BJ (cell line): ENCODE measurements around the gene HES7. TPM values are rescaled to one million over a fixed set of nuclear protein-coding genes. Genes with fewer than 3 reads are reported as not detected.

Source experiments
- CTCF ChIA-PET: fragments of 350-600 bp; formaldehyde crosslinking; extraction: SDS; loops from one replicate; lab custom pipeline; 2021; ENCODE audit warnings: antibody characterized with exemption, inconsistent platforms; lab: Yijun Ruan, JAX
- POLR2A ChIA-PET: fragments of 300-600 bp; sonication (Branson Sonifier 250); formaldehyde crosslinking; extraction: SDS; loops from one replicate; lab custom pipeline; 2021; ENCODE audit warnings: antibody characterized with exemption; lab: Charles Lee
- DNase-seq: peaks from one replicate; pipeline ENCODE4 v3.0.0-alpha.2; 2011; ENCODE audit warnings: low read depth
- H3K27me3 ChIP-seq: 2 replicates; pipeline ENCODE4 v1.6.0; 2011; ENCODE audit warnings: low read length; ENCODE audit not compliant: control insufficient read depth, insufficient read depth
- H3K36me3 ChIP-seq: 2 replicates; pipeline ENCODE4 v1.5.1; 2011; ENCODE audit warnings: low read length; ENCODE audit not compliant: control insufficient read depth, insufficient read depth
- H3K4me3 ChIP-seq: 2 replicates; pipeline ENCODE4 v1.5.1; 2011; ENCODE audit warnings: low read depth, mild to moderate bottlenecking, control low read depth, low read length
- CTCF ChIP-seq: IDR thresholded peaks from 2 replicates; pipeline ENCODE4 v1.5.1; 2011; ENCODE audit warnings: low read depth, mild to moderate bottlenecking, control low read depth, inconsistent platforms, low read length, moderate library complexity; ENCODE audit not compliant: insufficient read depth
- polyA plus RNA-seq: library from polyadenylated mRNA; depleted of rRNA; stranded (reverse); fragments of >200 nt; gene quantifications from 2 replicates; pipeline ENCODE4 v1.2.3, GENCODE V29; 2011

HES7 gene
- polyA plus RNA-seq, 1 experiment = not detected

GRCh38 chr17:8075574-8076342 lies 48.1 kb downstream of the HES7 start:
- CTCF ChIA-PET = interaction anchor here (0.9 to 6.4 kb wide), 8 partner anchors 9 to 224 kb away, joined by 3 to 72 read pairs (median 42); partner anchors contain the start of genes ALOX12B and ALOXE3
- no peak for DNase-seq

GRCh38 chr17:8075081-8075480 lies 48.8 kb downstream of the HES7 start:
- no peak for DNase-seq
- Histone ChIP-seq H3K4me3 (no peak overlapping the region), H3K27me3 (peaks cover 55% of the 10 kb centered on the region), H3K36me3 (no peaks in the 10 kb centered on the region)
- ChIA-PET CTCF (interaction anchor here (0.8 to 6.4 kb wide), 12 partner anchors 10 to 710 kb away, joined by 3 to 72 read pairs (median 8); partner anchors contain the start of genes ALOX12B, ALOXE3 and HES7), POLR2A (no interaction called here)
- TF ChIP-seq CTCF = no peak

More at GRCh38 chr17:8075574-8076342, 48.1 kb downstream of the HES7 start:
- POLR2A ChIA-PET = no interaction called here
- Histone ChIP-seq H3K27me3 (peaks cover 51% of the 10 kb centered on the region), H3K36me3 (no peaks in the 10 kb centered on the region), H3K4me3 (no peak overlapping the region)
- no peak for TF ChIP-seq CTCF

- H3K27me3 ChIP-seq = peaks cover 55% of the 10 kb centered on the region
- POLR2A ChIA-PET = no interaction called here
- CTCF ChIA-PET = interaction anchor here (0.7 to 6.4 kb wide), 26 partner anchors 10 to 711 kb away, joined by 3 to 72 read pairs (median 4); partner anchors contain the start of genes ALOX12B, ALOXE3, AURKB and HES7
These were observed 49.4 kb downstream of the HES7 start for GRCh38 chr17:8074554-8074953.

GRCh38 chr17:8073627-8074484 lies 50.0 kb downstream of the HES7 start:
- Histone ChIP-seq H3K4me3 (no peak overlapping the region), H3K36me3 (no peaks in the 10 kb centered on the region), H3K27me3 (peaks cover 52% of the 10 kb centered on the region)
- POLR2A ChIA-PET = no interaction called here
- peak; percentile 94 for TF ChIP-seq CTCF
- no peak for DNase-seq
- CTCF ChIA-PET = interaction anchor here (0.6 to 6.4 kb wide), 37 partner anchors 9 to 712 kb away, joined by 3 to 72 read pairs (median 4); partner anchors contain the start of genes ALOX12B, ALOXE3, AURKB and HES7

More at GRCh38 chr17:8074554-8074953, 49.4 kb downstream of the HES7 start:
- Histone ChIP-seq H3K4me3 (no peak overlapping the region), H3K36me3 (no peaks in the 10 kb centered on the region)
- TF ChIP-seq CTCF = no peak
- no peak for DNase-seq
